ENCODE data around the gene JARID2.
A peak's percentile ranks its signal among the peaks of the same experiment; 100 is the strongest.

The JARID2 gene

DNA sequence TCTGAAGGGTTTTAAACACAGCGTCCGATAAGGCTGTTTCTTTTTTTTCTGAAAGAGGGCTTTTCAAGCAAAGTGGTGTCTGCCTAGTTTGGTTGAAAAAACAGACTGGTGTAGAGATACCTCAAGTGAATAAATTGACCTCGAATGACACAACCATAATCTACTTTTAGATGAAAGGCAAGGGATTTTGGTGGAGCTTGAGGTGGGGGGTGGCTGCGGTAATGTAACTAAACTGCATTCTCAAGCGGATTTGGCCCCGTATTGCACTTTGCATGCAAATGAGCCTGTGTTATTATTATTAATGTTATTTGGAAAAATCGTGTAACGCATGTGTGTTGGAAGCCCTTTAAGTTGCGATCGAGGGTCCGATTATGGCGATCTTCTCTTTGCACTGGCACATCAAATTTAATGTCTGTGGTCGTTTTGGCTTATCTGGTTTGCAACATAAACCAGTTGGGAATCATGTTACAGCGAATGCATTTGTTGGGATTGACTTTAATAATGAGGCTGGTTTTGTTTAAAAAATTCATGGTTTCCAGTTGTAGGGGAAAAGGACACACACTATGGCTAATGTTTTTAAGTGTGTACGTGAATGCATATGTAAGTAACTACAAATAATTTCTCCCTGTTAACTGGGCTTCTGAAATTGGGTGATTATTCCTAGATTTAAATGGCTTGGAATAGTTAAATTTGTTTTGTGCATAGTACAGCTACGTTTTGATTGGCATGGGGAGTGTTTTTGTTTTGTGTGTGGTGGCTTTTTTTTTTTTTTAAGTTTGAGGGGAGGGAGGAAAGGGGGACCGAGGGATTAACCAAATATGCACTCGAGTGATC is 1.0 kb downstream of the JARID2 start:
- no peak for DNase-seq (ENCODE audit: low read depth in 2 of 2)

GRCh38 chr6:15247500-15248450 is 1.9 kb downstream of the JARID2 start:
- peak; percentile 18 to 51 for DNase-seq (ENCODE audit: low read depth in 2 of 2)

GRCh38 chr6:15248451-15249370 is 2.8 kb downstream of the JARID2 start:
- peak; percentile 90 to 95 for DNase-seq (ENCODE audit: low read depth in 2 of 2)

DNA sequence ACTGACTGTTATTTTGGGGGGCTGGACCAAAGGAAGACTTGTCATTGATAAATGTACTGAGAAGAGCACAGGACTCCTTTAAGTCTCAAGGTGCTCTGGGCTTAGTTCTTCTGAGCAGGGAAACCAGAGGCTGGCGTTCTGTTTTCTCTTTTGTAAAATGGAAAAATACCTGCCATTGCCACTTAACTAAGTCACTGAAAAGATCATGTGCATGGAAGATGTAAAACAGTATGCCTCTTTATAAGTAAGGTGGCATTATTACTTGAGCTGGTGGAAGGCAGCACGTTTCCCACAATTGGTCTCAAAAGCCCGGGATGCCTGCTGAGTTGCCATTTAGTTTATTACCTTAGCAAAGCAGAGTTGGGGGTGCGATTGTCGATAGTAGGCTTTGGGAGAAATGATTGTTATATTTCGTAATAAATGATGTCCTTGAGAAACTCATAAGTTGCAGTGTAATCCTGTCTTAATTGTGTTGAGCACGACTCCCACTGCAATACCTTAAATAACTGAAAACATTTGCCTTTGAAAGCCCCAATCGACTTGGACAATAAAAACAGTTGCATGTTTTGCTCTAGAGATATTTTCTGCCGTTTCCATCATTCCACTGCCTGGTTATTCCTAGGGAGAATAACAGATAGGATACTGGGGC is 3.6 kb downstream of the JARID2 start:
- no peak for DNase-seq (ENCODE audit: low read depth in 2 of 2)

DNA sequence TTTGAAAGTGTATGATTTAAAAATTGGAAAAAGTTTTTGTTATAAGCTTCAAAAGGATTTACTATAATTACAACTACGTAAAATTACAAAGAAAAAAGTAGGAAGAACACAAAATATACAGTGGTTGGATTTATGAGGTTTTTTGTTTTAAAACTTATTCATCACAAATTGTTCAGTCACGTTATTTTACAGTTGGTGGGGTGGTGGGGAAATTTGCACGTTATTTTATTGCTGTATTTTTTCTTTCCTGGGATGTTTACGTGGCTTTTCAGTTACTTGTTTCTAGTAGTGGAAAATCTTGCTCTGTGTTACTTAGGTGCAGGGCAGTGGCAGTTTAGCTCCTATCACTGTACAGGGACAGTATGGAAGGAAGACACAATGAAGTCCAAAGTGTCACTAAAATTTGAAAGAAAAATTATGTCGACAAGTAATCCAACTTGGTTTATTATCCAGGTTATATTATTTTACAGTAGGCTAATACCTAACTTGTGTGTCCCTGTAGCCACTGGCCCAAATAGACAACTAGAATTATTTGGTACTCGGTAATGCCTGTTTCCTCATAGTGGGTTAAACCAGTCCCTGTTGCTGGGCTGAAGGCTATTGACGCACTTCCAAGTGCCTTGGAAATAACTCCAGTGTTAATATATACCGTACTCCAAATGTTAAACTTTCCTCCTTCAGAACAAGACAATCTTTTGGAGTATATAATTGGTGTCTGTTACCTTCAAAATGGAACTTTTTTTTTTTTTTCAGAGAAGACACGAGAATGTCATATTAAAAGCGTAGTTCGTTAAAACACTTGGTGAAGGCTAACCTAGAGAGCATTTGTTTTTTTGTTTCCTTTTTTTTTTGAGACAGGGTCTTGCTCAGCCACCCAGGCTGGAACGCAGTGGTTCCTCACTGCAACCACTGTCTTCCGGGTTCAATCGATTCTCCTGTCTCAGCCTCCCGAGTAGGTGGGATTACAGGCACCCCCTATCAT is 4.6 kb downstream of the JARID2 start:
- DNase-seq (ENCODE audit: low read depth in 2 of 2) = no peak

DNA sequence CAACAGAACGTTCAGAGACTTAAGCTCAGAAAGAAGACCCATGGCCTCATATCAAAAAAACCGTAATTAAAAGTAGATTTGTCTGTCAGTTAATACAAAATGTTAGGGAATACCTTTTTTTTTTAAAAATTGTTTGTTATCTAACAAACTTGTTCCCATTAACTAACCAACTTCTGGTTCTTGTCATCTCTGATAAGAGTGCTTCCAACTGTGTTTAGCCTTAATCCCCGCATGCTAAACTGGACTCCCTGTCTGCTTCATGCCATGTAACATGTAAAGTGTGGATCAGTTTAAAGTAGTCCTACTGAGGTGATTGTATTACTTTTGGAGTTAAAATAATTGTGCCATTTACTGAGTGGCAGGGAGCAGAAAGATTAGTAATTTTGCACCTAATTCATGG is 6.3 kb downstream of the JARID2 start:
- no peak for DNase-seq (ENCODE audit: low read depth in 2 of 2)

- DNase-seq (ENCODE audit: low read depth in 2 of 2) = no peak
Measured at GRCh38 chr6:15253203-15254022, 7.5 kb downstream of the JARID2 start.

DNA sequence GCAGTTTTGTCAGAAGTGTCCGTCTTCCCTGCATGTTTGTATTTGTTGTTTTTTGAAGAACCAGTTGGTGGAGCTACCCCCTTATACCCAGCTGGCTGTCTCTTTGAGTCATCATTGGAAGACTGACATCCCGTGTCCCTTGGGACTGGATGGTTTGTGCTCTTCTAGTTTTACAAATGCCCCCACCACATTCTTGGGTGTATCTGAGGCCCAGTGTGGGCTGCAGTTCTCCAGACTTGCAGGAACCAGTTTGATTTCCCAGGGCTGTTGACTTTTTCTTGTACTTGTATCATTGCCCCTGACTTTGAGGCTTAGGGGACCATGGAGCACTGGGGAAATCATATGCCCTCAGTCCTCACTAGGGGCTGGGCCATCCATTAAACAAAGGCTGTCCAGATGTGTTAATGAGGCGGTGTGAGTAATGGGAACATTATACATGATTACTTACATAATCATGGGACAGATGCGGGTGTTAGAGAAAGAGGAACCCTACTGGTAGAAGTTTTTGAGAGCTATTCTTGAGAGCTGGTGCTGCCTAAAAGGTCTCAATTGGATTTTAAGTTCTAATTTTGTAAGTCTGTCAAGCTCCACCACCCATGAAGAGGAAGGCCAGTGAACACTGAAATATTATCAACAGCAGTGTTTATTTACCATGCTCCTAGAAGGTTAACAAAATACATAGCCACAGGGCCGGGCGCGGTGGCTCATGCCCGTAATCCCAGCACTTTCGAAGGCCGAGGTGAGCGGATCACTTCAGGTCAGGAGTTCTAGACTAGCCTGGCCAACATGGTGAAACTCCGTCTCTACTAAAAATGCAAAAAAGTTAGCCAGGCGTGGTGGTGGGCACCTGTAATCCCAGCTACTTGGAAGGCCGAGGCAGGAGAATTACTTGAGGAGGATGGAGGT is 8.5 kb downstream of the JARID2 start:
- no peak for DNase-seq (ENCODE audit: low read depth in 2 of 2)

- DNase-seq (ENCODE audit: low read depth in 2 of 2) = no peak
Measured at GRCh38 chr6:15255481-15255880, 9.6 kb downstream of the JARID2 start.

DNA sequence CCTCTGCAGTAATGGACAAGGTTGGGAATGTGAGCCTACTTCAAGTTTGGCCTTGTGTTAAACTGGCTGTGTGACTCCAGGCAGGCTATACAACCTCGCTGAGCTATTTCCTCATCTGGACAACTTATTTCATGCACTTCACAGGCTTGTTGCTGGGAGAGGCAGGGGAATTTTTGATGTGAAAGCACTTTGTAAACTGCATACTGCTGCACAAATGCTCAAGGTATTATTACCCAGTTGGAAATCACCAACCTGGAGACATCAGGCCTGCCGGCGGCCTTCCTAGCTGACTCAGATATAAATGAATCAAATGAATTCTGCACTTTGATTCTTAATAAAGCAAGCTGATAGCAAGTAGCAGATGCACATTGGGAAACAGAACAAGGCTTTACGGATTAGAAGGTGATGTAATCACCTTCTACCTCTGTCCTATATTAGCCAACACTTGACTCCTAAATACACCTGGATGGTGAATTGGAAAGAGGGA is 10.1 kb downstream of the JARID2 start:
- DNase-seq (ENCODE audit: low read depth in 2 of 2) = no peak

GRCh38 chr6:15256538-15257271 is 10.8 kb downstream of the JARID2 start:
- DNase-seq (ENCODE audit: low read depth in 2 of 2) = no peak

DNA sequence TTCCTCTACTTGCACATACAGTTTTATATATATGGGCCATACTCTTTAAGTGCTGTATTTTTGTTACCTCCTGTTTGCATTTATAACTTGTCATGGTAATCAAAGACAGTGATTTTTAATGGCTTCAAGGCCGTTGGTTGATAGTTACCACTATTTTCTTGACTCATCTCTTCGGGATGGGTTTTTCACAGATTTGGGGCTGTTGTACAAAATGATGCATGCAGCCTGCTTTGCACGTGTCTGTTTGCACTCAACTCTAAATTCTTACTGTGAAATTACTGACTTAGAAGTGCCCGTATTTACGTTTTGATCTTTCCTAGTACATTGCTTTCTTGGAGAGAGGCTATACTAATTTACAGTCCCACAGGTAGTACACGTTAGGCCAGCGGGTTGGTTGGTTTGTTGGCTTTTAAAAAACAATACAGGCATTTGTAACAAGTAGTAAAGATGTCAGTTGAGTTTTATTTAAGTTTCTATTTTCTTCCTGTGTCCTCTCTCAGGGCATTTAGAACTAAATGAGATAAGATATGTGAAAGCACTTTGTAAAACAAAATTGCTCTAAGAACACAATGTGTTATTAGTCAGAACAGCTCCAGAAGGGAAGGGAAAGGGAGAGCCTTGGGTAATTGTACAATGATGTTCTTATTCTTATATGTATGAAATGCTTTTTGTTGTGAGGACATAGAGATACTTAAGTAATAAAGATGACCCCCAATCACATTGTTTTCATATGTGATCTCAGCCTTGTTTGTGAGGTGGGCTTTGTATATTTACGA is 11.7 kb downstream of the JARID2 start:
- DNase-seq (ENCODE audit: low read depth in 2 of 2) = no peak

GRCh38 chr6:15259766-15260098 is 13.9 kb downstream of the JARID2 start:
- DNase-seq (ENCODE audit: low read depth in 2 of 2) = no peak

- no peak for DNase-seq (ENCODE audit: low read depth in 2 of 2)
Measured at GRCh38 chr6:15260099-15260821, 14.4 kb downstream of the JARID2 start.

DNA sequence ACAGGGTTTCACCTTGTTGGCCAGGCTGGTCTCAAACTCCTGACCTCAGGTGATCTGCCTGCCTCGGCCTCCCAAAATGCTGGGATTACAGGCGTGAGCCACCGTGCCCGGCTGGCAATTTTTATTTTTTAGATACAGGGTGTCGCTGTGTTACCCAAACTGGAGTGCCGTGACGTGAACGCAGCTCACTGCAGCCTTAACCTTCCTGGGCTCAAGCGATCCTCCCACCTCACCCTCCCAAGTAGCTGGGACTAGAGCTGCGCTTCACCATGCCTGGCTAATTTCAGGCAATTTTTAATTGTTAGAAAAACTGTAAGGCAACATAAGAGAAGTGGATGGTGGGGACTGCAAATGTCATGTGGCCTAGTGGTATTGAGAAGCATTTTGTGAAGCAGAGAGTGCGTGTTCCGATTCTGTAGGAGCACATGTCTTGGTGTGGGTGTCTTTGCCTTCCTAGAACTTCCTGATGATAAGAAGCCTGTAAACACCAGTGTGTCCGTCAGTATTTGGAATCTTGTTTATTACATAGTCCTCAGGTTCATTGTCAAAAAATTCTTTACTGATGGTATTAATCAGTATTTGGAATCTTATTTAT is 18.0 kb downstream of the JARID2 start:
- no peak for DNase-seq (ENCODE audit: low read depth in 2 of 2)
